Prostate gland (tissue), 2 donors: ENCODE measurements around the gene CISTR.

Experiments used
- CTCF ChIP-seq, 4 experiments: fragments of 200-600 bp in 2 of 4; fragments of 450-650 bp in 2 of 4; sonication (generic) in 2 of 4; IDR thresholded peaks; 1 replicate in 3 of 4; 2 replicates in 1 of 4; pipeline ENCODE4 v1.5.1; 2016 to 2019; ENCODE audit warnings: antibody characterized with exemption in 4 of 4, mild to moderate bottlenecking in 2 of 4, moderate library complexity in 2 of 4
- POLR2A ChIP-seq: fragments of 450-650 bp; IDR thresholded peaks from one replicate; pipeline ENCODE4 v1.6.1; 2016; ENCODE audit warnings: antibody characterized with exemption, mild to moderate bottlenecking

GRCh38 chr12:53789570-53789969 is 37.8 kb upstream of the CISTR start:
- TF ChIP-seq CTCF (IDR thresholded peaks at IDR 0.05) (no peak), POLR2A (no peak)
